GM19455 (cell line): ENCODE data around the gene CPNE9.

Experiments
- ATAC-seq: cut with Tn5 transposase; IDR thresholded peaks from one replicate; pipeline ENCODE4 v1.9.1; 2021; ENCODE audit not compliant: unreplicated experiment

Gene CPNE9

GRCh38 chr3:9686050-9686550 is 17.5 kb upstream of the CPNE9 start:
- ATAC-seq, result no peak

- ATAC-seq, result no peak
Observed at GRCh38 chr3:9686703-9687102, 16.9 kb upstream of the CPNE9 start.

- no peak for ATAC-seq
Observed at GRCh38 chr3:9687514-9687913, 16.1 kb upstream of the CPNE9 start.

- ATAC-seq, result no peak
Observed at GRCh38 chr3:9688961-9689360, 14.7 kb upstream of the CPNE9 start.

- ATAC-seq, result no peak
Observed at GRCh38 chr3:9689757-9690156, 13.9 kb upstream of the CPNE9 start.

- peak; percentile 81 for ATAC-seq
Observed at GRCh38 chr3:9690451-9691450, 12.9 kb upstream of the CPNE9 start.

- ATAC-seq, result no peak
Observed at GRCh38 chr3:9691636-9692035, 12.0 kb upstream of the CPNE9 start.

GRCh38 chr3:9692416-9692815 is 11.2 kb upstream of the CPNE9 start:
- ATAC-seq, result no peak

GRCh38 chr3:9695345-9695744 is 8.3 kb upstream of the CPNE9 start:
- no peak for ATAC-seq

- no peak for ATAC-seq
Observed at GRCh38 chr3:9695746-9696145, 7.9 kb upstream of the CPNE9 start.

GRCh38 chr3:9696480-9697220 is 7.0 kb upstream of the CPNE9 start:
- no peak for ATAC-seq

GRCh38 chr3:9697892-9698291 is 5.7 kb upstream of the CPNE9 start:
- no peak for ATAC-seq

- ATAC-seq, result no peak
Observed at GRCh38 chr3:9698293-9698692, 5.3 kb upstream of the CPNE9 start.

- no peak for ATAC-seq
Observed at GRCh38 chr3:9700536-9700935, 3.1 kb upstream of the CPNE9 start.

GRCh38 chr3:9701006-9701405 is 2.6 kb upstream of the CPNE9 start:
- no peak for ATAC-seq

GRCh38 chr3:9701711-9702110 is 1.9 kb upstream of the CPNE9 start:
- ATAC-seq, result no peak

GRCh38 chr3:9703240-9703639 is 393 bp upstream of the CPNE9 start:
- no peak for ATAC-seq

GRCh38 chr3:9704347-9705322 is 1.0 kb downstream of the CPNE9 start:
- no peak for ATAC-seq

- no peak for ATAC-seq
Observed at GRCh38 chr3:9710174-9710739, 6.6 kb downstream of the CPNE9 start.

GRCh38 chr3:9712415-9712814 is 8.8 kb downstream of the CPNE9 start:
- no peak for ATAC-seq
